Cardiac septum (tissue), 1 donor: Measurements from ENCODE around the gene ABL1. TPM values are rescaled to one million over a fixed set of nuclear protein-coding genes. Genes with fewer than 3 reads are reported as not detected.
"Not testable (repeated sequence)": the region's sequence is repeated elsewhere in the genome, so short reads cannot be mapped to it uniquely, and the experiment has no call there.

Source experiments
- DNase-seq: peaks from one replicate; pipeline ENCODE4 v3.0.0-alpha.2; 2020; ENCODE audit warnings: low spot score
- intact Hi-C: fragments of 100-400 bp; cut with DNase I; formaldehyde crosslinking; loops from one replicate; pipeline ENCODE4 v1.14.0; 2022
- total RNA-seq: library from RNA; stranded (reverse); fragmentation: NEBNext Ultra II Directional; extraction: Animal tissue kit (Norgen Biotek cat#: 25700); gene quantifications from one replicate; pipeline ENCODE4 v1.2.1, GENCODE V29; 2021
- donor health status: DM: no; HTN: no; CAD: no.

The ABL1 gene
- total RNA-seq, 1 donor from 2014 or later, result 38.0 TPM

GRCh38 chr9:130908878-130909355, 73.9 kb downstream of the ABL1 start:
- intact Hi-C loops, result no loop called here
- DNase-seq, result no peak

GRCh38 chr9:130910041-130910440, 75.0 kb downstream of the ABL1 start:
- intact Hi-C loops, DNase-seq: not testable (repeated sequence)

- intact Hi-C loops, DNase-seq: not testable (repeated sequence)
Observed at GRCh38 chr9:130910670-130911069, 75.6 kb downstream of the ABL1 start.

- intact Hi-C loops, result no loop called here
- no peak for DNase-seq
Observed at GRCh38 chr9:130911254-130912049, 76.4 kb downstream of the ABL1 start.

- DNase-seq, result no peak
- intact Hi-C loops, result no loop called here
Observed at GRCh38 chr9:130912932-130913598, 78.0 kb downstream of the ABL1 start.

GRCh38 chr9:130913599-130914416, 78.8 kb downstream of the ABL1 start:
- no peak for DNase-seq
- intact Hi-C loops, result no loop called here

- DNase-seq, result no peak
- intact Hi-C loops, result no loop called here
Observed at GRCh38 chr9:130914417-130915095, 79.5 kb downstream of the ABL1 start.

- no peak for DNase-seq
- intact Hi-C loops, result no loop called here
Observed at GRCh38 chr9:130915096-130915447, 80.0 kb downstream of the ABL1 start.

- DNase-seq, result no peak
- intact Hi-C loops, result no loop called here
Observed at GRCh38 chr9:130917168-130917960, 82.3 kb downstream of the ABL1 start.

- intact Hi-C loops, result no loop called here
- no peak for DNase-seq
Observed at GRCh38 chr9:130918101-130918825, 83.2 kb downstream of the ABL1 start.

GRCh38 chr9:130918826-130919558, 83.9 kb downstream of the ABL1 start:
- no peak for DNase-seq
- intact Hi-C loops, result no loop called here

- DNase-seq, result no peak
- intact Hi-C loops, result no loop called here
Observed at GRCh38 chr9:130919559-130920145, 84.6 kb downstream of the ABL1 start.

- intact Hi-C loops, result no loop called here
- no peak for DNase-seq
Observed at GRCh38 chr9:130920233-130920632, 85.2 kb downstream of the ABL1 start.

- intact Hi-C loops, result no loop called here
Observed at GRCh38 chr9:130920762-130921299, 85.8 kb downstream of the ABL1 start.

GRCh38 chr9:130921300-130921988, 86.4 kb downstream of the ABL1 start:
- intact Hi-C loops, result no loop called here
- DNase-seq, result no peak

More at GRCh38 chr9:130920762-130921299, 85.8 kb downstream of the ABL1 start:
- DNase-seq, result no peak
